GM06990 (cell line): ENCODE measurements around the gene MEIOB.

Experiments used
- DNase-seq: peaks from one replicate; pipeline ENCODE4 v3.0.0-alpha.2; 2011; ENCODE audit not compliant: insufficient read length; ENCODE audit errors: extremely low read depth
- H3K27me3 ChIP-seq: replicated peaks from 2 replicates; pipeline ENCODE4 v1.6.0; 2011; ENCODE audit warnings: low read length; ENCODE audit not compliant: control insufficient read depth, insufficient read depth
- H3K36me3 ChIP-seq: 2 replicates; pipeline ENCODE4 v1.5.1; 2011; ENCODE audit warnings: low read length; ENCODE audit not compliant: control insufficient read depth, insufficient read depth
- H3K4me3 ChIP-seq: replicated peaks from 2 replicates; pipeline ENCODE4 v1.5.1; 2011; ENCODE audit warnings: low read depth, mild to moderate bottlenecking, control low read depth, low read length
- CTCF ChIP-seq: IDR thresholded peaks from 2 replicates; pipeline ENCODE4 v1.5.1; 2011; ENCODE audit warnings: low read length, control low read depth, mild to moderate bottlenecking, inconsistent platforms; ENCODE audit not compliant: insufficient read depth, poor library complexity, severe bottlenecking

Gene MEIOB

GRCh38 chr16:1857433-1858097 is 14.4 kb downstream of the MEIOB start:
- DNase-seq = no peak
- no peaks in the 10 kb centered on the region for H3K36me3 ChIP-seq
- H3K27me3 ChIP-seq = no peaks in the 10 kb centered on the region; the same call in 1 of the 2 replicates
- TF ChIP-seq CTCF = no peak
- H3K4me3 ChIP-seq = no peak overlapping the region

GRCh38 chr16:1851793-1852192 is 20.2 kb downstream of the MEIOB start:
- Histone ChIP-seq H3K27me3 (no peaks in the 10 kb centered on the region; the same call in 1 of the 2 replicates), H3K4me3 (no peak overlapping the region), H3K36me3 (no peaks in the 10 kb centered on the region)
- no peak for DNase-seq
- no peak for TF ChIP-seq CTCF

- Histone ChIP-seq H3K36me3 (no peaks in the 10 kb centered on the region), H3K27me3 (no peaks in the 10 kb centered on the region; the same call in 1 of the 2 replicates), H3K4me3 (no peak overlapping the region)
- no peak for TF ChIP-seq CTCF
- no peak for DNase-seq
These were observed 21.0 kb downstream of the MEIOB start for GRCh38 chr16:1850981-1851380.

- Histone ChIP-seq H3K27me3 (no peaks in the 10 kb centered on the region; the same call in 1 of the 2 replicates), H3K36me3 (no peaks in the 10 kb centered on the region), H3K4me3 (no peak overlapping the region)
- no peak for TF ChIP-seq CTCF
- DNase-seq = no peak
These were observed 25.5 kb downstream of the MEIOB start for GRCh38 chr16:1846416-1846815.

GRCh38 chr16:1845985-1846384 is 26.0 kb downstream of the MEIOB start:
- TF ChIP-seq CTCF = no peak
- Histone ChIP-seq H3K4me3 (no peak overlapping the region), H3K36me3 (no peaks in the 10 kb centered on the region), H3K27me3 (no peaks in the 10 kb centered on the region; the same call in 1 of the 2 replicates)
- no peak for DNase-seq

- Histone ChIP-seq H3K36me3 (no peaks in the 10 kb centered on the region), H3K4me3 (no peak overlapping the region), H3K27me3 (no peaks in the 10 kb centered on the region)
- DNase-seq = no peak
- TF ChIP-seq CTCF = no peak
These were observed 32.4 kb downstream of the MEIOB start for GRCh38 chr16:1839554-1839953.
